Activated CD8-positive, alpha-beta memory T cell treated with anti-CD3 and anti-CD28 coated beads, Interleukin-2, amount 50 U/mL, for 24 hours (primary cell): Measurements from ENCODE around the gene HHIPL1.

Source experiments
- DNase-seq: peaks from one replicate; pipeline ENCODE4 v3.0.0-alpha.2; 2020; ENCODE audit errors: extremely low read depth

HHIPL1 gene

DNA sequence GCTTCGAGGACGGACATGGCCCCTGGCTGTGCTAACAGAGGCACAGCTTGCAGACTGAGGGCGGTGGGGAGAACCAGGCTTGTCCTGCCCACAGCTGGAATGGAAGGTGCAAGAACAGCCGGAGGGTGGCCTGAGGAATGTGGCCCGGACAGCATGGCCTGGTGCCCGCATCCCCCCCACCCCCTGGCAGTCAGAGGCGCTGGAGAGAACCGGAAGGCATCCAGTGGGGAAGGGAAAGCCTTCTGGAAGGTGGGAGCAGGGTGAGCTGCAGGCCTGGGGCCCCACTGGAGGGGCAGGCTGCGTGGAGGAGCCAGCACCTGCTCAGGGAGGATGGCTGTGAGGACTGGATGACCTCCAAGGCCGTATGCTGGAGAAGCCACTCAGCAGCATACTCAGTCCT is 31.0 kb downstream of the HHIPL1 start:
- DNase-seq: no peak

- DNase-seq: no peak
Measured at GRCh38 chr14:99676657-99677056, 31.7 kb downstream of the HHIPL1 start.

DNA sequence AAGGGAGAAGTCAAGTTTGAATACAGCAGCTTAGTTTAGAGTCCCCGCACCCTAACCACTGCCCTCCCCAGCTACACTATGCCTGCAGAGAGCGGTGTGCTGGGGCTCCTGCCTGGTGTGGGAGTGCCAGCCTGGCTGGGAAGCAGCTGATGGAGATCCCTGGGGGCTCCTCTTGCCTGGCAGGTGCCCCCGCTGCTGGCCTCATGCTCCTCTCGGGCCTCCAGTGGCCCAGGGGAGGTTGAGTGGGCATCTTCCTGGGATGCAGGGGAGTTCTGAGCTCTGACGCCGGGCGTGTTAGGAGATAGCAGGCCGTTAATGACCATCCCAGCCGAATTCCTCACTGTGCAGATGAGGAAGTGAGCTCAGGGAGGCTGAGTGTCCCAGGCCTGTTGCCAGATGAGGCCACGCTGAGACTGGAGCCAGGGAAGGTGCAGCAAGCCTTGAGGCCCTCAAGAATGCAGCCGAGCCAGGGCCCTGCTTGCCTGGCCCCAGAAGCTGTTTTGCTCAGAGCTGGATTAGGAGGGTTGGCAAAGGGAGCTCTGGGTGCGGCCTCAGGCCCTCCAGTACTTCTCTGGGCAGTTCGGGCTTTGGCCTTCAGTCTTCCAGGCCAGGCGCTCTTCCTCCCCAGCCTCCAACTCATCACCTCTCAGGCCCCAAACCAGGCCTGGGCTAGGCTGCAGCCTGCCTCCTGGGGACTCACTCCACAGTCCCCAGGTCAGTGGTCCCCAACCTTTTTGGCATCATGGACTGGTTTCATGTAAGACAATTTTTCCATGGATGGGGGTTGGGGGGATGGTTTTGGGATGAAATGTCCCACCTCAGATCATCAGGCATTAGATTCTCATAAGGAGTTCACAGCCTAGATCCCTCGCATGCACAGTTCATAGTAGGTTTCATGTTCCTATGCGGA is 32.6 kb downstream of the HHIPL1 start:
- DNase-seq: no peak

DNA sequence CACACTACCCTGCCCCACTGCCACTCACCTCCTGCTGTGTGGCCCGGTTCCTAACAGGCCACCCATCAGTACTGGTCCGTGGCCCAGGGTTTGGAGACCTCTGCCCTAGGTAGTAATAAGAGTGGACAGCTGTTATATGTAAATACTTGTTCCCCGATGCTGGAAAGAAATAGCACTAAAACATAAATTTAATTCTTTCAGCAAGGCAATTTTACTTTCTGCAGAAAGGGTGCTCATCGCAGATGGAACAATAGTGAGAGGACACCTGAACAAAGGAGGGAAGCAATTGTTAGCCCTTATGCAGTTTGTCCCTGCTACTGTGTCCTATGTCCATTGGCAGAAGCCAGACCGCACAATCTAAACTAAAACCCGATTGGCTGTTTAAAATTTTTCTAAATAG is 33.3 kb downstream of the HHIPL1 start:
- DNase-seq: no peak

DNA sequence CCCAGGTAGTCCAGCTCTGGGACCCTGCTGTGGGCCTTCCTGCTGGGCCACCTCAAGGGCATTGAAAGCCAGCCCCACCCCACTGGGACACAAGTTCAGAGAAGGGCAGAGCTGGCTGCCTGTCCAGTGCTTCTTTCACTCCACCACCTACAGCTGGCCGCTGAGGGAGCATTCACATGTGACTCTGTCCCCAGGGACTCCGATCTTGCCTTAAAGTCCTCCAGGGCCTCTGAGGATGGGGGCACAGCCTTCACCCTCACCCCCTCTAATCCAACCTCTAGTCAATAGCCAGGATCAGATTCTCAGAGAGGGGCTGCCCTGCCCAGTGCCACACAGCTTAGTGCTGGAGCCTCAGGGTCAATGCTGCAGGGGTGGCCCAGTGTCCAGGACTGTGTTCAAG is 34.2 kb downstream of the HHIPL1 start:
- DNase-seq: no peak

GRCh38 chr14:99679543-99679942 is 34.6 kb downstream of the HHIPL1 start:
- no peak for DNase-seq

GRCh38 chr14:99679996-99680395 is 35.1 kb downstream of the HHIPL1 start:
- DNase-seq: no peak

GRCh38 chr14:99681101-99681831 is 36.3 kb downstream of the HHIPL1 start:
- DNase-seq: no peak

DNA sequence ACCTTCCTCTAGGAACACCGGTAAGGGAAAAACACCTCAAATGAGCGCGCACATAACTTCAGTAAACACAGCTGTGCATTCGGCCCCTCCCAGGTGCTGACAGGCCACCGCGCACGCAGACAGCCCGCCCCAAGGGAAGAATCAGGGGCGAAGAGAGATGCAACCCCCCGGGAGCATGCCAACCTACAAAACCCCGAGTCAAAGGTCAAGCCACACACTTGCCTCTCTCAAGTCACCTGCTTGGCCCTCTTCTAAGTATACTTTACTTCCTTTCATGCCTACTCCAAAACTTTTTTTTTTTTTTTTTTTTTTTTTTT is 36.9 kb downstream of the HHIPL1 start:
- no peak for DNase-seq

DNA sequence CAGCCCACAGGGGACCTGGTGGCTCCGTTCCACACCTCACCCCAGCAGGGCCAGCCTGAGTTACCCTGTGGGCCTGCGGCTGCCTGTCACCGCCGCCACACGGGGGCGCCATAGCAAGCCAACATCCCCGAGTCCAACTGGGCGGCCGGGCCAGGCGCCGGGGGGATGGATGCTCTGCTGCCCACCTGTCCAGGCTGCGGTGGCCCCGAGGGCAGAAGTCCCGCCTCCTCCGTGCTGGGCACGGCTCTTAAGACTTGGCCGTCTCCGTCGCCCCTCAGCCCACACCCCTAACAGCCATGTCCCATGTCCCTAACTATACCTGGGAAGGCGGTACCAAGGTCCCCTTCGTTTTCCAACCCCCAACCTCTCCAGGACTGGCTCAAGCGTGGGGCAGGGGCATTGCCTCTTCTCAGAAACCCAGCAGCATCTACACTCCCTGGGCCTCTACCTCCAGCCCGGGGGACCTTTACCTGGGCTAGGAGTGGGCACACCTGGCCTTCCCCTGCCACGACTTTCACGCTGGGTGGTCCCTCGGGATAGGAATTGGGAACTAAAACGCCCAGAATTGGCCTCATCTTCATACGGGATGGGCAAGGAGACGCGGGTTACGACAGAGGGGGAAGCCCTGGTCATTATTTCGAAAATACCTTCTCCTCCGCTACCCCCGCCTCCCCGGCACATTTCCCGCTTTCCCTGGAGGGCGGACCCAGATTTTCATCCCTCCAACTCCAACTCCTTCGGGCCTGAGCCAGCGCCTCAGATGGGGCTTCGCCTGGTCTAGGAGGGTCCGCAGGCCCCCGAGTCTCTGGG is 38.1 kb downstream of the HHIPL1 start:
- DNase-seq: peak; percentile 63

GRCh38 chr14:99683619-99684409 is 38.9 kb downstream of the HHIPL1 start, which contains the start of gene CYP46A1:
CYP46A1 (plus strand) TSS chr14:99684298; CDS start chr14:99684418, 120 bp downstream.
- DNase-seq: peak; percentile 99

- no peak for DNase-seq
Measured at GRCh38 chr14:99684410-99684934, 39.5 kb downstream of the HHIPL1 start.

DNA sequence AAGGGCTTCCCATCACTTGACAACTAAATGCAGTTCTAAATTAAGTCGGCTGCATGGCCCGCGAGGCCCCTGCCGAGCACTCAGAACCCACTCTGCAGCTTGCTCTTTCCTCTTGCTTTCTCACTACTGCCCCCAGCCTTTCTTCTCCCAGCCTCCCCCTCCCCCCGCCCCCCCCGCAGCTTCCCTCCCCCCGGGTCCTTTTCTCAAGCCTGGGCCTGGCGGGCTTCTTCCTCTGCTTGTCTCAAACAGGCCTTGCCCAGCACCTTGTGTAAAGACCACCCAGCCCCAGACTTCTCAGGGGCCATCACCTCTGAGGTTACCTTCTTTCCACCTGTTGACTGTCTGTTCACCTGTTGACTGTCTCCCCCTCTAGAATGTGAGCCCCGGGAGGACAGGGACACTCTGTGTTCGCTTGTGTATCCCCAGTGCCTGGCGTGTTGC is 40.2 kb downstream of the HHIPL1 start:
- DNase-seq: no peak

GRCh38 chr14:99685596-99685995 is 40.7 kb downstream of the HHIPL1 start:
- no peak for DNase-seq

GRCh38 chr14:99686557-99687283 is 41.8 kb downstream of the HHIPL1 start:
- no peak for DNase-seq

DNA sequence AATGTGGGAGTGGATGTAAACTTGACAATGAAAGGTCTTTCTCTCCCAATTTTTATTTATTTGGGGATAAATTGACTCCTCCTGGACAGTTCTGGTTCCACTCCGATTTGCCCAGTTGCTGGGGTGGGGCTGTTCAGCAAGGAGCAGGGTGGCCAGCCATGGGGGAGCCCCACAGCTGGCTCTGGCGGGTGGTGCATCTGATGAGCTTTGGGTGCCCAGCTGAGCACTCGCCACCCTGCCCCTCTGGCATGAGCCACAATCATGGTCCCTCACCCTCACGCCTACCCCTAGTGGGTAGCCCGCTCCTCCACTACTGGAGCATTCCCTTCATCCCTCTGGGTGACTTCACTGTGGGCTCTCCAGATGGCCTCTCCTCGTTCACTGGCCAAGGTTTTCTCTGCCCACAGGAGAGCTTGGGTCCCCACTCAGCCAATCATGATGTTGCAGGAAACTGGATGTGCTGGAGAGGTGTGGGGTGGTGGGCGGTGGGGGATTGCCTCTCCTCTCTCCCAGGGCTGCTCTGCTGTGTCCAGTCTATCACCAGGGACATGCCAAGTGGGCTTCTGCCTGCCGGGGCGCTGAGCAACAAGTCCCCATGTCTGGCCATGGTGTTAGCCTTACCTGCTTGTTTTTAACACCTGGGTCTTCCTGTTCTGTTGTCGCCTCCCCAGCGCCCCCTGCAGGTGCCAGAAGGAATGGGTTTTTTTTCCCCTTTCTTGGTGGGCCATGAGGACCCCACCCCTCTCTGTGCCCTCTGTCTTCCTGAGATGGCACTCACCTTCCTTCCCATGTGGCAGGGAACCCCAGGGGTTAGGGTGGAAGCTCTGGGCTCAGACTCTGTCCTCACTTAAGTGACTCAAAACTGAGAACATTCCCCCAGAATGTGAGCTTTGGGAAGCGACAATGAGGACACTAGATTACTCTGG is 42.6 kb downstream of the HHIPL1 start:
- no peak for DNase-seq

GRCh38 chr14:99688210-99688581 is 43.3 kb downstream of the HHIPL1 start:
- DNase-seq: no peak

DNA sequence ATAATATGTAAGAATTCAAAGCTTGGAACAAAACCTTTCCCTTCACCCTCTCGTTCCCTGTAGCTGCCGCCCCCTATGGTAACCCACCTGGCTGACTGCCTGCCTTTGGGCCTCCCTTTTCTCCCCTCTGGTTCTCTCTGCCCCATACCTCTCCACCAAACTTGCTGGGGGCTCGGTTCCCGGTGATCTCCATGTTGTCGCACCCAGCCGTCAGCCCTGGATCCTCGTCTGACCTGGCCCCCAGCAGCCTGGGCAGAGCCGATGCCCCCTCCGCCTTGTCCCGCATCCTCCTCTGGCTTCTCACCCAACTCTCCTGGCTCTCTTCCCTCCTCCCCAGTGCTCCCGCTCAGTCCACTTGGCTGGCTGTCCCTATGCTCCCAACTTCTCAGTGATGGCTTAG is 43.7 kb downstream of the HHIPL1 start:
- no peak for DNase-seq
